Measurements from ENCODE around the gene PCYT1A. TPM values are rescaled to one million over a fixed set of nuclear protein-coding genes. Genes with fewer than 3 reads are reported as not detected.

PCYT1A gene
- total RNA-seq, 5 donors from 2014 or later (not counting 1 experiment from before 2014, with no cell fraction given): 61.1 to 87.9 (median 64.1) TPM

DNA sequence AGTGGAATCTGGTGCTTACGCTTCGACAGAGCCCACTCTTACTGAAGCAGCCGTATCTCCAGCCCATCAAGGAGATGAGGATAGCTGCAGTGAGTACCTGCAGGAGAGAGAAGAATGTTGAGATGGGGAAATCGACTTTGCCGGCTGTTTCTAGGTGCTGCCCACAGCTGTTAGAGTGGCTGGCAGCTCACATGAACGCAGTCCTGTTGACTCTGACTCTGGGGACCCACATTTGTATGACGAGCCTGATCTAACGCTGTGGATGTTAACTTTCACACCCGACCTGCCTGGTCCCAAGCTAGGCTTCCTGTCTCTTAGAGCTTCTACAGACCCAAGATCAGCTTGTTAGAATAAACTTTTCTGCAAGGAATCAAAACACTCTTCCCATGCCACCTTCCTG lies 39.4 kb upstream of the PCYT1A start:
- Mint-ChIP-seq H3K4me1 (no peaks in the 10 kb centered on the region), H3K27ac (no peak overlapping the region), H3K36me3 (no peaks in the 10 kb centered on the region), H3K9me3 (no peaks in the 10 kb centered on the region), H3K27me3 (peaks cover 0 to 3% of the 10 kb centered on the region in 2 donors), H3K4me3 (no peak overlapping the region)
- Histone ChIP-seq H3K27me3 (replicated peaks in 1 of 2; ENCODE audit: control insufficient read depth in 2 of 2, extremely low read depth in 1 of 2, insufficient read depth in 2 of 2, low read length in 1 of 2) (peaks cover 0 to 4% of the 10 kb centered on the region in 2 experiments), H3K4me3 (ENCODE audit: control insufficient read depth in 1 of 2, extremely low read depth in 1 of 2, low read length in 1 of 2) (no peak overlapping the region), H3K4me1 (ENCODE audit: control insufficient read depth in 1 of 2, extremely low read depth in 1 of 2, insufficient read depth in 2 of 2, low read length in 2 of 2) (no peaks in the 10 kb centered on the region), H3K9me3 (no peaks in the 10 kb centered on the region), H3K27ac (ENCODE audit: low read length) (no peak overlapping the region), H3K36me3 (ENCODE audit: control insufficient read depth in 2 of 2, extremely low read depth in 1 of 2, insufficient read depth in 1 of 2, low read length in 1 of 2) (no peaks in the 10 kb centered on the region)
- 83% methylated on average over 8 of the region's 9 CpGs for WGBS (ENCODE audit: insufficient coverage)
- DNase-seq: no peak
- ChIA-PET CTCF (interaction anchor here in 1 of 2 donors (0.5 kb wide), 1 partner anchor 108 kb away, joined by 3 read pairs; no protein-coding TSS in a partner anchor), POLR2A (no interaction called here)
- no peak for ATAC-seq (replicated peaks in 1 of 4)

GRCh38 chr3:196323691-196324090 lies 36.2 kb upstream of the PCYT1A start:
- Histone ChIP-seq H3K27me3 (replicated peaks in 1 of 2; ENCODE audit: control insufficient read depth in 2 of 2, extremely low read depth in 1 of 2, insufficient read depth in 2 of 2, low read length in 1 of 2) (no peaks in the 10 kb centered on the region), H3K4me1 (ENCODE audit: control insufficient read depth in 1 of 2, extremely low read depth in 1 of 2, insufficient read depth in 2 of 2, low read length in 2 of 2) (peaks cover 0 to 6% of the 10 kb centered on the region in 2 experiments), H3K36me3 (ENCODE audit: control insufficient read depth in 2 of 2, extremely low read depth in 1 of 2, insufficient read depth in 1 of 2, low read length in 1 of 2) (no peaks in the 10 kb centered on the region), H3K4me3 (ENCODE audit: control insufficient read depth in 1 of 2, extremely low read depth in 1 of 2, low read length in 1 of 2) (no peak overlapping the region), H3K9me3 (no peaks in the 10 kb centered on the region), H3K27ac (ENCODE audit: low read length) (no peak overlapping the region)
- DNase-seq (no peak), ATAC-seq (replicated peaks in 1 of 4) (no peak)
- H3K27me3 Mint-ChIP-seq: peaks cover 0 to 3% of the 10 kb centered on the region in 2 donors
- no peak overlapping the region for H3K4me3 Mint-ChIP-seq
- H3K9me3 Mint-ChIP-seq: no peaks in the 10 kb centered on the region
- POLR2A ChIA-PET: no interaction called here
- no peaks in the 10 kb centered on the region for H3K36me3 Mint-ChIP-seq
- H3K4me1 Mint-ChIP-seq: peaks cover 0 to 6% (median 3%) of the 10 kb centered on the region in 3 donors
- WGBS (ENCODE audit: insufficient coverage): 85% methylated on average over 6 of the region's 11 CpGs
- no peak overlapping the region for H3K27ac Mint-ChIP-seq
- CTCF ChIA-PET: no interaction called here

GRCh38 chr3:196323016-196323415 lies 35.5 kb upstream of the PCYT1A start:
- POLR2A ChIA-PET: no interaction called here
- no peak for DNase-seq
- Mint-ChIP-seq H3K27me3 (peaks cover 0 to 3% of the 10 kb centered on the region in 2 donors), H3K4me3 (no peak overlapping the region), H3K27ac (no peak overlapping the region), H3K4me1 (peaks cover 0 to 8% (median 3%) of the 10 kb centered on the region in 3 donors), H3K9me3 (no peaks in the 10 kb centered on the region), H3K36me3 (no peaks in the 10 kb centered on the region)
- Histone ChIP-seq H3K4me3 (ENCODE audit: control insufficient read depth in 1 of 2, extremely low read depth in 1 of 2, low read length in 1 of 2) (no peak overlapping the region), H3K9me3 (no peaks in the 10 kb centered on the region), H3K27me3 (replicated peaks in 1 of 2; ENCODE audit: control insufficient read depth in 2 of 2, extremely low read depth in 1 of 2, insufficient read depth in 2 of 2, low read length in 1 of 2) (no peaks in the 10 kb centered on the region), H3K36me3 (ENCODE audit: control insufficient read depth in 2 of 2, extremely low read depth in 1 of 2, insufficient read depth in 1 of 2, low read length in 1 of 2) (no peaks in the 10 kb centered on the region), H3K4me1 (ENCODE audit: control insufficient read depth in 1 of 2, extremely low read depth in 1 of 2, insufficient read depth in 2 of 2, low read length in 2 of 2) (peaks cover 0 to 11% of the 10 kb centered on the region in 2 experiments), H3K27ac (ENCODE audit: low read length) (no peak overlapping the region)
- no CpG with 5 or more reads among the region's 4 CpGs for WGBS (ENCODE audit: insufficient coverage)
- CTCF ChIA-PET: no interaction called here
- no peak for ATAC-seq (replicated peaks in 1 of 4)

- Mint-ChIP-seq H3K9me3 (no peaks in the 10 kb centered on the region), H3K4me3 (no peak overlapping the region), H3K27ac (no peak overlapping the region), H3K36me3 (no peaks in the 10 kb centered on the region), H3K4me1 (peaks cover 0 to 17% (median 7%) of the 10 kb centered on the region in 3 donors), H3K27me3 (no peaks in the 10 kb centered on the region)
- H3K27me3 ChIP-seq (replicated peaks in 1 of 2; ENCODE audit: control insufficient read depth in 2 of 2, extremely low read depth in 1 of 2, insufficient read depth in 2 of 2, low read length in 1 of 2): no peaks in the 10 kb centered on the region
- H3K27ac ChIP-seq (ENCODE audit: low read length): no peak overlapping the region
- no peaks in the 10 kb centered on the region for H3K9me3 ChIP-seq
- POLR2A ChIA-PET: no interaction called here
- ATAC-seq (replicated peaks in 1 of 4) (no peak), DNase-seq (no peak)
- peaks cover 2 to 19% of the 10 kb centered on the region in 2 experiments for H3K4me1 ChIP-seq (ENCODE audit: control insufficient read depth in 1 of 2, extremely low read depth in 1 of 2, insufficient read depth in 2 of 2, low read length in 2 of 2)
- 89% methylated on average over 10 of the region's 11 CpGs for WGBS (ENCODE audit: insufficient coverage)
- H3K36me3 ChIP-seq (ENCODE audit: control insufficient read depth in 2 of 2, extremely low read depth in 1 of 2, insufficient read depth in 1 of 2, low read length in 1 of 2): no peaks in the 10 kb centered on the region
- CTCF ChIA-PET: no interaction called here
- H3K4me3 ChIP-seq (ENCODE audit: control insufficient read depth in 1 of 2, extremely low read depth in 1 of 2, low read length in 1 of 2): no peak overlapping the region
Observed at GRCh38 chr3:196321162-196321561, 33.6 kb upstream of the PCYT1A start.

DNA sequence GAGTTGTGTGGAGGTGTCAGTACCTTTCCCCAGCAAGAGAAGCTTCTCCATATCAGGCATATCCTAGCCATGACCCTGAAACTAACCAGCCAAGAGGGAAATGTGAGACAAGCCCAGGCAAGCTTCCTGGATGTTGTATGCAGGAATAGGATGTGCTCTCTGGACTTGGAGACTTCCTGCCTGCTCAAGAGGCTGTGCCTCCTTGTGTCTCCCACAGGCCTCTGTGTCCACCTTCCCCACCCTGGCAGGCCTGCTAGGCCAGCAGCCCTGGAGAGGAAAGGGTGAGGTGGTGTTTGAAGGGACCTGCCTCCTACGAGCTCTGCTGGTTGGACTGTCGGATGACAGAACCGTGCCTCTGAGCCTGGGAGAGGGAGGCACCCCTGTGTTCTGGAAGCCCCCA lies 32.6 kb upstream of the PCYT1A start:
- DNase-seq (no peak), ATAC-seq (replicated peaks in 1 of 4) (no peak)
- H3K9me3 ChIP-seq: no peaks in the 10 kb centered on the region
- POLR2A ChIA-PET: interaction anchor here in 1 of 2 donors (0.6 kb wide), 1 partner anchor 426 kb away, joined by 3 read pairs; no protein-coding TSS in a partner anchor
- H3K36me3 ChIP-seq (ENCODE audit: control insufficient read depth in 2 of 2, extremely low read depth in 1 of 2, insufficient read depth in 1 of 2, low read length in 1 of 2): peaks cover 0 to 5% of the 10 kb centered on the region in 2 donors
- H3K27me3 ChIP-seq (replicated peaks in 1 of 2; ENCODE audit: control insufficient read depth in 2 of 2, extremely low read depth in 1 of 2, insufficient read depth in 2 of 2, low read length in 1 of 2): no peaks in the 10 kb centered on the region
- H3K9me3 Mint-ChIP-seq: no peaks in the 10 kb centered on the region
- no peak overlapping the region for H3K27ac Mint-ChIP-seq
- H3K27ac ChIP-seq (ENCODE audit: low read length): no peak overlapping the region
- H3K27me3 Mint-ChIP-seq: no peaks in the 10 kb centered on the region
- H3K4me3 ChIP-seq (ENCODE audit: control insufficient read depth in 1 of 2, extremely low read depth in 1 of 2, low read length in 1 of 2): no peak overlapping the region
- H3K36me3 Mint-ChIP-seq: no peaks in the 10 kb centered on the region
- peaks cover 2 to 19% of the 10 kb centered on the region in 2 experiments for H3K4me1 ChIP-seq (ENCODE audit: control insufficient read depth in 1 of 2, extremely low read depth in 1 of 2, insufficient read depth in 2 of 2, low read length in 2 of 2)
- peaks cover 0 to 17% (median 7%) of the 10 kb centered on the region in 3 donors for H3K4me1 Mint-ChIP-seq
- H3K4me3 Mint-ChIP-seq: peak overlapping the region in 1 of 3 donors; percentile 39
- CTCF ChIA-PET: no interaction called here
- WGBS (ENCODE audit: insufficient coverage): 100% methylated on average over 2 of the region's 3 CpGs

DNA sequence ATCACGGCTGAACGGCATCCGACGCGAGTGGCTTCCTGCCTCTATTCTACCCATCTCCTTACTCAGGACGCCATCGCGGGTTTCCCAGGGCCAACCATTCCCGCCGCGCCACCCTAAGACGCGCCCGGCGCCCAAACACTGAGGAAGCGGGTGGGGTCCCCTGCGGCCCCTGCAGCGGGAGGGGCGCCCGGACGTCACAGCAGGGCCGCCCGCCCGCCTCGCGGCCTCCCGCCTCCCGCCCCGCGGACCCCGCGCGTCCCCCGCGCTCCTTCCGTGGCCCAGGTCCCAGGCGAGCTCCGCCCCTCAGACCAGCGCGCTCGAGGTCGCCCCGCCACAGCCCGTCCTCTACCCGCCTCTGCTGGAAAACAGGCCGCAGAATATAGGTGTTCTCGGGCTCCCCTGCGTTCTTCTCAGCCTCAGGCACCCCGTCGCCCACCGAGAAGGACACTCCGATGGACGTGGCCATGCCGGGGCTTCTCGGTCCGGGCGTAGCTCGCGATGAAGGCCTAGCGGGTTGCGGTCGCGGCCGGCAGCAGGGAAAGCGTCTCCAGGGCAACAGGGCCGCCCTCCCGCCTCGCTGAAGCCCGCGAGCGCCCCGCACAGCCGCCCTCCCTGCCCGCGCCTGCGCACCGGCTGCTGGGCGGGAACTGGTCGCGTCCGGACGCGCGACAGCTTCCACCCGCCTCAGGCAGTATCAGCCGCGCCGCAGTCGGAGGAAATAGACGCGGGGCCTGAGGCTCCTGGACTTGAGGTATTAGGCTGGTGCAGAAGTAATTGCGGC lies 30.4 kb upstream of the PCYT1A start, which contains the start of gene DYNLT2B:
Gene DYNLT2B (minus strand): TSS at position 554 of the 781 bp plus-strand sequence. CDS start 88 bp downstream, at position 466.
- Mint-ChIP-seq H3K27me3 (no peaks in the 10 kb centered on the region), H3K4me1 (peaks cover 0 to 20% (median 7%) of the 10 kb centered on the region in 3 donors), H3K9me3 (no peaks in the 10 kb centered on the region), H3K4me3 (peak within 1 kb of the TSS; percentile 91 to 93 (median 91)), H3K27ac (peak within 1 kb of the TSS; percentile 94 to 97), H3K36me3 (no peaks in the 10 kb centered on the region)
- Histone ChIP-seq H3K27ac (ENCODE audit: low read length) (peak within 1 kb of the TSS; percentile 86), H3K36me3 (ENCODE audit: control insufficient read depth in 2 of 2, extremely low read depth in 1 of 2, insufficient read depth in 1 of 2, low read length in 1 of 2) (peaks cover 0 to 5% of the 10 kb centered on the region in 2 donors), H3K4me1 (ENCODE audit: control insufficient read depth in 1 of 2, extremely low read depth in 1 of 2, insufficient read depth in 2 of 2, low read length in 2 of 2) (peaks cover 2 to 19% of the 10 kb centered on the region in 2 experiments), H3K27me3 (replicated peaks in 1 of 2; ENCODE audit: control insufficient read depth in 2 of 2, extremely low read depth in 1 of 2, insufficient read depth in 2 of 2, low read length in 1 of 2) (no peaks in the 10 kb centered on the region), H3K4me3 (ENCODE audit: control insufficient read depth in 1 of 2, extremely low read depth in 1 of 2, low read length in 1 of 2) (peak within 1 kb of the TSS; percentile 89), H3K9me3 (no peaks in the 10 kb centered on the region)
- POLR2A ChIA-PET: interaction anchor here in 1 of 2 donors (0.6 kb wide), 1 partner anchor 115 kb away, joined by 5 read pairs; no protein-coding TSS in a partner anchor
- ATAC-seq (replicated peaks in 1 of 4) (peak; percentile 91 to 95 (median 94)), DNase-seq (peak; percentile 72 to 93 (median 83))
- under 1% methylated on average over 91 of the region's 92 CpGs for WGBS (ENCODE audit: insufficient coverage)
- CTCF ChIA-PET: interaction anchor here in 1 of 2 donors (0.7 to 1.0 kb wide), 2 partner anchors 11 to 66 kb away, joined by 3 to 4 read pairs; no protein-coding TSS in a partner anchor

Data from T-cell (primary cell).